Left ventricle myocardium inferior (tissue), 1 donor: ENCODE measurements around the gene CACNA2D2. TPM values are rescaled to one million over a fixed set of nuclear protein-coding genes. Genes with fewer than 3 reads are reported as not detected.

Experiments used
- DNase-seq: peaks from one replicate; pipeline ENCODE4 v3.0.0-alpha.2; 2020
- H3K27ac ChIP-seq: fragments of 200-600 bp; replicated peaks from 2 replicates; pipeline ENCODE4 v1.8.0; 2021
- H3K27me3 ChIP-seq: fragments of 200-600 bp; 2 replicates; pipeline ENCODE4 v1.8.0; 2021; ENCODE audit warnings: low read depth
- H3K36me3 ChIP-seq: fragments of 200-600 bp; 2 replicates; pipeline ENCODE4 v1.8.0; 2021
- H3K4me1 ChIP-seq: fragments of 200-600 bp; 2 replicates; pipeline ENCODE4 v1.8.0; 2021
- H3K4me3 ChIP-seq: fragments of 200-600 bp; 2 replicates; pipeline ENCODE4 v1.8.0; 2021; ENCODE audit warnings: mild to moderate bottlenecking, moderate library complexity
- H3K9me3 ChIP-seq: fragments of 200-600 bp; replicated peaks from 2 replicates; pipeline ENCODE4 v1.8.0; 2021
- CTCF ChIP-seq: fragments of 200-600 bp; IDR thresholded peaks from 2 replicates; pipeline ENCODE4 v1.8.0; 2021; ENCODE audit warnings: antibody characterized with exemption, mild to moderate bottlenecking, borderline replicate concordance
- intact Hi-C: fragments of 100-400 bp; cut with micrococcal nuclease; formaldehyde crosslinking; loops from one replicate; pipeline ENCODE4 v1.11.0; 2022
- total RNA-seq: library from RNA; stranded (reverse); fragmentation: NEBNext Ultra II Directional; extraction: Animal tissue kit (Norgen Biotek cat#: 25700); gene quantifications from one replicate; pipeline ENCODE4 v1.2.1, GENCODE V29; 2021
- donor health status: DM: no; HTN: yes; CAD: no; lungs with severe emphysema.

CACNA2D2 gene
- total RNA-seq, 1 donor from 2014 or later: 2.3 TPM

- H3K4me3 ChIP-seq: no peak overlapping the region
- H3K36me3 ChIP-seq: no peaks in the 10 kb centered on the region
- no peak overlapping the region for H3K27ac ChIP-seq
- intact Hi-C loops: no loop called here
- no peak for TF ChIP-seq CTCF
- no peaks in the 10 kb centered on the region for H3K27me3 ChIP-seq
- no peaks in the 10 kb centered on the region for H3K9me3 ChIP-seq
- no peak for DNase-seq
- H3K4me1 ChIP-seq: peaks cover 10% of the 10 kb centered on the region
Observed at GRCh38 chr3:50470658-50471057, 32.8 kb downstream of the CACNA2D2 start.

GRCh38 chr3:50467919-50468318 lies 35.5 kb downstream of the CACNA2D2 start:
- Histone ChIP-seq H3K4me1 (no peaks in the 10 kb centered on the region), H3K27me3 (no peaks in the 10 kb centered on the region), H3K4me3 (no peak overlapping the region), H3K36me3 (no peaks in the 10 kb centered on the region), H3K9me3 (no peaks in the 10 kb centered on the region), H3K27ac (no peak overlapping the region)
- no peak for TF ChIP-seq CTCF
- DNase-seq: no peak
- intact Hi-C loops: no loop called here

- Histone ChIP-seq H3K27me3 (peaks cover 4% of the 10 kb centered on the region), H3K27ac (no peak overlapping the region), H3K36me3 (no peaks in the 10 kb centered on the region), H3K4me1 (no peaks in the 10 kb centered on the region), H3K4me3 (no peak overlapping the region), H3K9me3 (no peaks in the 10 kb centered on the region)
- no peak for DNase-seq
- TF ChIP-seq CTCF: no peak
- intact Hi-C loops: no loop called here
Observed at GRCh38 chr3:50466177-50466576, 37.3 kb downstream of the CACNA2D2 start.

GRCh38 chr3:50464569-50464968 lies 38.9 kb downstream of the CACNA2D2 start:
- Histone ChIP-seq H3K4me3 (no peak overlapping the region), H3K9me3 (no peaks in the 10 kb centered on the region), H3K27ac (no peak overlapping the region), H3K4me1 (no peaks in the 10 kb centered on the region), H3K27me3 (peaks cover 4% of the 10 kb centered on the region), H3K36me3 (no peaks in the 10 kb centered on the region)
- TF ChIP-seq CTCF: no peak
- intact Hi-C loops: no loop called here
- no peak for DNase-seq

GRCh38 chr3:50459785-50460184 lies 43.6 kb downstream of the CACNA2D2 start:
- Histone ChIP-seq H3K27me3 (peaks cover 4% of the 10 kb centered on the region), H3K4me3 (no peak overlapping the region), H3K4me1 (no peaks in the 10 kb centered on the region), H3K9me3 (no peaks in the 10 kb centered on the region), H3K27ac (no peak overlapping the region), H3K36me3 (no peaks in the 10 kb centered on the region)
- no peak for DNase-seq
- no peak for TF ChIP-seq CTCF
- intact Hi-C loops: no loop called here

- Histone ChIP-seq H3K27ac (no peak overlapping the region), H3K9me3 (no peaks in the 10 kb centered on the region), H3K4me1 (no peaks in the 10 kb centered on the region), H3K4me3 (no peak overlapping the region), H3K27me3 (peaks cover 4% of the 10 kb centered on the region), H3K36me3 (no peaks in the 10 kb centered on the region)
- intact Hi-C loops: no loop called here
- TF ChIP-seq CTCF: no peak
- DNase-seq: no peak
Observed at GRCh38 chr3:50457988-50458387, 45.4 kb downstream of the CACNA2D2 start.
